ENCODE data around the gene IL27RA. TPM values are rescaled to one million over a fixed set of nuclear protein-coding genes. Genes with fewer than 3 reads are reported as not detected.
A peak's percentile ranks its signal among the peaks of the same experiment; 100 is the strongest.
"Not testable (repeated sequence)": the region's sequence is repeated elsewhere in the genome, so short reads cannot be mapped to it uniquely, and the experiment has no call there.

IL27RA gene
- total RNA-seq, 4 donors from 2014 or later: 3.0 to 5.5 (median 4.5) TPM

DNA sequence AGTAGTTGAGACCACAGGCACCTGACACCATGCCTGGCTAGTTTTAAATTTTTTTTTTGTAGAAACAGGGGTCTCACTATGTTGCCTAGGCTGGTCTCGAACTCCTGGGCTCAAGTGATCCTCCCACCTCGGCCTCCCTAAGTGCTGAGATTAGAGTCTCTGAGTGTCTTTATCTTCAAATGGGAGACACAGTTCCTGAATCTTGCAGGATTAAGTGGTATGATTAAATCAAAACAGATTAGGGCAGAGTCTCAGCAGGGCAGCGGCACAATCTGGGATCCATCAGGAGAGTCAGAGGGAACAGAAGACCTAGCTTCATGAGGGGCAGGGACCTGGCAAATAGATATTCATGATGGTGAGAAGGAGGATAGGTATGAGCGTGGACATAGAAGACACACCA, 2.7 kb upstream of the IL27RA start:
- Histone ChIP-seq H3K27me3 (peaks cover 0 to 44% (median 6%) of the 10 kb centered on the region in 4 donors), H3K4me1 (peaks cover 12 to 19% (median 14%) of the 10 kb centered on the region in 4 donors), H3K4me3 (no peak overlapping the region), H3K27ac (replicated peaks in 1 of 4) (no peak overlapping the region), H3K36me3 (no peaks in the 10 kb centered on the region), H3K9me3 (no peaks in the 10 kb centered on the region)
- WGBS: 80% methylated on average over 4 of the region's 4 CpGs
- no peak for DNase-seq (ENCODE audit: extremely low spot score)
- TF ChIP-seq EP300 (IDR thresholded peaks at IDR 0.05) (no peak), POLR2A (IDR thresholded peaks at IDR 0.05; ENCODE audit: low read depth) (no peak), POLR2AphosphoS5 (IDR thresholded peaks at IDR 0.05) (no peak)
- TF ChIP-seq, protein P1, sequence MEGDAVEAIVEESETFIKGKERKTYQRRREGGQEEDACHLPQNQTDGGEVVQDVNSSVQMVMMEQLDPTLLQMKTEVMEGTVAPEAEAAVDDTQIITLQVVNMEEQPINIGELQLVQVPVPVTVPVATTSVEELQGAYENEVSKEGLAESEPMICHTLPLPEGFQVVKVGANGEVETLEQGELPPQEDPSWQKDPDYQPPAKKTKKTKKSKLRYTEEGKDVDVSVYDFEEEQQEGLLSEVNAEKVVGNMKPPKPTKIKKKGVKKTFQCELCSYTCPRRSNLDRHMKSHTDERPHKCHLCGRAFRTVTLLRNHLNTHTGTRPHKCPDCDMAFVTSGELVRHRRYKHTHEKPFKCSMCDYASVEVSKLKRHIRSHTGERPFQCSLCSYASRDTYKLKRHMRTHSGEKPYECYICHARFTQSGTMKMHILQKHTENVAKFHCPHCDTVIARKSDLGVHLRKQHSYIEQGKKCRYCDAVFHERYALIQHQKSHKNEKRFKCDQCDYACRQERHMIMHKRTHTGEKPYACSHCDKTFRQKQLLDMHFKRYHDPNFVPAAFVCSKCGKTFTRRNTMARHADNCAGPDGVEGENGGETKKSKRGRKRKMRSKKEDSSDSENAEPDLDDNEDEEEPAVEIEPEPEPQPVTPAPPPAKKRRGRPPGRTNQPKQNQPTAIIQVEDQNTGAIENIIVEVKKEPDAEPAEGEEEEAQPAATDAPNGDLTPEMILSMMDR (IDR thresholded peaks at IDR 0.05): no peak
- intact Hi-C loops (cut with DNase I): no loop called here

DNA sequence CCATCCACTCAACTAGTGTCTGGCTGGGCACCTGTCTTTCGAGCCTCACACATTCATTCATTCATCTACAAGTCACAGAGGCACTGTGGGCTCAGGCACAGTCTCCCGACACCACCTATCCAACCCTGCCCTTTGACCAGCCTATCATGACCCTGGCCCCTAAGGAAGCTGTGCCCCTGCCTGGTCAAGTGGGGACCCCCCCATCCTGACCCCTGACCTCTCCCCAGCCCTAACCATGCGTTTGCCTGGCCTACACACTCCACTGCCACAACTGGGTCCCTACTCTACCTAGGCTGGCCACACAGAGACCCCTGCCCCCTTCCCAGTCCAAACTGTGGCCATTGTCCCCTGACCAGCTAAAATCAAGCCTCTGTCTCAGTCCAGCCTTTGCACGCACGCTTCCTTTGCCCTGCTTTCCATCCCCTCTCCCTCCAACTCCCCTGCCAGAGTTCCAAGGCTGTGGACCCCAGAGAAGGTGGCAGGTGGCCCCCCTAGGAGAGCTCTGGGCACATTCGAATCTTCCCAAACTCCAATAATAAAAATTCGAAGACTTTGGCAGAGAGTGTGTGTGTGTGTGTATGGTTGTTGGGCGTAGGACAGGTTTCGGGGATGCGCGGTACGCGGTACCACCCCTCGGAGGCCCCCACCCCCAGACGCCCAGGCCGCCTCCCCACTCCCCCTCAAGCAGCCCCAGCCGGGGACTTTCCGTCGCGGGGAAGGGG, 404 bp upstream of the IL27RA start:
- 54% methylated on average over 6 of the region's 20 CpGs for WGBS
- H3K9me3 ChIP-seq: no peaks in the 10 kb centered on the region
- H3K36me3 ChIP-seq: no peaks in the 10 kb centered on the region
- H3K27me3 ChIP-seq: peaks cover 0 to 49% (median 6%) of the 10 kb centered on the region in 4 donors
- no peak for DNase-seq (ENCODE audit: extremely low spot score)
- H3K27ac ChIP-seq (replicated peaks in 1 of 4): peak overlapping the region; percentile 59 to 74 (median 68)
- TF ChIP-seq POLR2A (IDR thresholded peaks at IDR 0.05; ENCODE audit: low read depth): no peak
- no peak for TF ChIP-seq EP300 (IDR thresholded peaks at IDR 0.05)
- TF ChIP-seq, protein P1 (IDR thresholded peaks at IDR 0.05): no peak
- TF ChIP-seq POLR2AphosphoS5 (IDR thresholded peaks at IDR 0.05): no peak
- peaks cover 11 to 16% (median 14%) of the 10 kb centered on the region in 4 donors for H3K4me1 ChIP-seq
- H3K4me3 ChIP-seq: peak overlapping the region; percentile 54 to 73 (median 60)
- intact Hi-C loops (cut with DNase I): no loop called here

DNA sequence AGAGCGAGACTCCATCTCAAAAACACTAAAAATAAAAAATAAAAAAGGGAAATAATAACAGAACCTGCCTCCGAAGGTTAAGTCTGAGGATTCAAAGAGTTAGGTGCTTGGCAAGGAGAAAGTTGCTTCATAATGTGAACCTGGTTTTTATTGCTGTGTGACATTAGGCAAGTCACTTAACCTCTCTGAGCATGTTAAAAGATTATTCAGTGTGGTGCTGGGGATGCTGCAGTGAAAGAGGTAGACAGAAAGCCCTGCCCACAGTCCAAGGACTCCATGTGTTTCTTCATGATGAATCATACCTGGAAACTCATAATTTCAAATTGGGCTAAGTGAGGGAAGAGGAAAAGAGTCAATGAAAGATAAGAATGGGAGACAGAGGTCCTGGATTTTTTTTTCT, 2.4 kb downstream of the IL27RA start:
- H3K4me3 ChIP-seq: no peak overlapping the region
- H3K36me3 ChIP-seq: no peaks in the 10 kb centered on the region
- TF ChIP-seq, protein P1 (IDR thresholded peaks at IDR 0.05): no peak
- TF ChIP-seq POLR2AphosphoS5 (IDR thresholded peaks at IDR 0.05) (no peak), EP300 (IDR thresholded peaks at IDR 0.05) (no peak), POLR2A (IDR thresholded peaks at IDR 0.05; ENCODE audit: low read depth) (no peak)
- H3K4me1 ChIP-seq: peaks cover 11 to 16% (median 14%) of the 10 kb centered on the region in 4 donors
- 94% methylated on average over 2 of the region's 2 CpGs for WGBS
- H3K27me3 ChIP-seq: peaks cover 0 to 38% (median 5%) of the 10 kb centered on the region in 4 donors
- H3K9me3 ChIP-seq: no peaks in the 10 kb centered on the region
- no peak for DNase-seq (ENCODE audit: extremely low spot score)
- intact Hi-C loops (cut with DNase I): no loop called here
- no peak overlapping the region for H3K27ac ChIP-seq (replicated peaks in 1 of 4)

DNA sequence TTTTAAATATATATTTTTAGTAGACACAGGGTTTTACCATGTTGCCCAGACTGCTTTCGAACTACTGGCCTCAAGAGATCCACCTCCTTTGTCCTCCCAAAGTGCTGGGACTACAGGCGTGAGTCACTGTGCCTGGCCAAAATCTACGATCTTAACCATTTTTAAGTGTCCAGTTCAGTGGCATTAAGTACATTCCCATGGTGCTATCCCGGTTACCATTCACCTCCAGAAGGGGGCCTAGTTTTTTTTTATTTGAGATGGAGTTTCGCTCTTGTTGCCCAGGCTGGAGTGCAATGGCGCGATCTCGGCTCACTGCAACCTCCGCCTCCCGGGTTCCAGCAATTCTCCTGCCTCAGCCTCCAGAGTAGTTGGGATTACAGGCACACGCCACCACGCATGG, 3.6 kb downstream of the IL27RA start:
- peaks cover 11 to 16% (median 14%) of the 10 kb centered on the region in 4 donors for H3K4me1 ChIP-seq
- peaks cover 0 to 38% (median 5%) of the 10 kb centered on the region in 4 donors for H3K27me3 ChIP-seq
- H3K9me3 ChIP-seq; H3K27ac ChIP-seq (replicated peaks in 1 of 4); DNase-seq (ENCODE audit: extremely low spot score); intact Hi-C loops (cut with DNase I); H3K4me3 ChIP-seq; H3K36me3 ChIP-seq: not testable (repeated sequence)
- WGBS: 91% methylated on average over 12 of the region's 12 CpGs

DNA sequence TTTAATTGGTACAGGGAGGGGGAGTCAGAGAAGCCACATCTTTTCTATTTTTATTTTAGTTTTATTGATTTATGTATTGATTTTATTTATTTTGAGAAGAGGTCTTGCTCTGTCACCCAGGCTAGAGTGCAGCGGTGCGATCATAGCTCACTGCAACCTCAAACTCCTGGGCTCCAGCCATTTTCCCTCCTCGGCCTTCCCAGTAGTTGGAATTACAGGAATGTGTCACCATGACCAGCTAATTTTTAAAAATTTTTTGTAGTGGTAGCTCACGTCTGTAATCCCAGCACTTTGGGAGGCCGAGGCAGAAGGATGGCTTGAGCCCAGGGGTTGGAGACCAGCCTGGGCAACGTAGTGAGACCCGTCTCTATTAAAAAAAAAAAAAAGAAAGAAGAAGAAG, 4.1 kb downstream of the IL27RA start:
- intact Hi-C loops (cut with DNase I): no loop called here
- TF ChIP-seq, protein P1 (IDR thresholded peaks at IDR 0.05): no peak
- TF ChIP-seq EP300 (IDR thresholded peaks at IDR 0.05) (no peak), POLR2AphosphoS5 (IDR thresholded peaks at IDR 0.05) (no peak), POLR2A (IDR thresholded peaks at IDR 0.05; ENCODE audit: low read depth) (no peak)
- H3K27ac ChIP-seq (replicated peaks in 1 of 4): no peak overlapping the region
- H3K4me3 ChIP-seq: no peak overlapping the region
- no peaks in the 10 kb centered on the region for H3K36me3 ChIP-seq
- no peaks in the 10 kb centered on the region for H3K9me3 ChIP-seq
- H3K4me1 ChIP-seq: peaks cover 11 to 16% (median 14%) of the 10 kb centered on the region in 4 donors
- H3K27me3 ChIP-seq: peaks cover 0 to 33% (median 5%) of the 10 kb centered on the region in 4 donors
- DNase-seq (ENCODE audit: extremely low spot score): no peak
- 79% methylated on average over 7 of the region's 7 CpGs for WGBS

Measured in esophagus muscularis mucosa (tissue), 4 donors.